Naive thymus-derived CD8-positive, alpha-beta T cell (primary cell): Measurements from ENCODE around the gene MTA3. TPM values are rescaled to one million over a fixed set of nuclear protein-coding genes. Genes with fewer than 3 reads are reported as not detected.
A peak's percentile ranks its signal among the peaks of the same experiment; 100 is the strongest.

ENCODE experiments used
- ATAC-seq, 2 donors: fragments of 150-1000 bp; cut with Tn5 transposase in 1 of 2; sonication (Bioruptor Pico), chemical (Tn5 transposase) in 1 of 2; 1 replicate in 1 of 2; 2 replicates in 1 of 2; pipeline ENCODE4 v1.10.0; 2021; ENCODE audit warnings: mild to moderate bottlenecking in 2 of 2, moderate library complexity in 2 of 2
- POLR2A ChIA-PET: fragments of 350-600 bp; sonication (Branson Sonifier 250); formaldehyde crosslinking; loops from one replicate; lab custom pipeline; 2021; ENCODE audit warnings: antibody characterized with exemption; lab: Charles Lee
- DNase-seq, 10 donors: peaks; one replicate each; pipeline versions ENCODE4 v3.0.0 to v3.0.0-alpha.2; 2020 to 2022
- H3K27ac Mint-ChIP-seq, 10 donors: one replicate each; pipeline ENCODE4 v1.8.0; 2020 to 2022; ENCODE audit warnings: mild to moderate bottlenecking in 10 of 10, mixed read lengths in 10 of 10, moderate library complexity in 4 of 10, inconsistent platforms in 1 of 10
- H3K27me3 Mint-ChIP-seq, 5 donors: one replicate each; pipeline ENCODE4 v1.8.0; 2021 to 2022; ENCODE audit warnings: mixed read lengths in 5 of 5
- H3K36me3 Mint-ChIP-seq, 3 donors: one replicate each; pipeline ENCODE4 v1.8.0; 2020 to 2022; ENCODE audit warnings: mixed read lengths in 3 of 3, mild to moderate bottlenecking in 2 of 3, inconsistent platforms in 1 of 3
- H3K4me1 Mint-ChIP-seq, 4 donors: one replicate each; pipeline ENCODE4 v1.8.0; 2021 to 2022; ENCODE audit warnings: mixed read lengths in 4 of 4
- H3K4me3 Mint-ChIP-seq, 10 donors: one replicate each; pipeline ENCODE4 v1.8.0; 2020 to 2022; ENCODE audit warnings: mild to moderate bottlenecking in 10 of 10, mixed read lengths in 10 of 10, moderate library complexity in 6 of 10, inconsistent platforms in 1 of 10
- H3K9me3 Mint-ChIP-seq, 9 donors: one replicate each; pipeline ENCODE4 v1.8.0; 2020 to 2022; ENCODE audit warnings: mixed read lengths in 9 of 9, mild to moderate bottlenecking in 3 of 9, inconsistent platforms in 1 of 9, moderate library complexity in 1 of 9
- polyA plus RNA-seq, 3 donors: library from polyadenylated mRNA; unstranded; fragments of 300-500 nt; fragmentation: Illumina TruSeq; gene quantifications; one replicate each; pipeline ENCODE4 v1.2.3, GENCODE V29; 2021
- total RNA-seq, 8 experiments: library from RNA in 2 of 8; stranded (reverse) in 2 of 8; gene quantifications; one replicate each; pipeline ENCODE4 v1.2.3 and lab custom pipeline; 2021 to 2026

The MTA3 gene
- total and polyA plus RNA-seq, 5 experiments from 2014 or later, result 17.1 to 40.4 (median 21.4) TPM

- H3K4me3 Mint-ChIP-seq, result no peak overlapping the region
- ATAC-seq (no peak), DNase-seq (no peak)
- peaks cover 0 to 54% (median 10%) of the 10 kb centered on the region in 3 donors for H3K36me3 Mint-ChIP-seq
- POLR2A ChIA-PET, result interaction anchor here (0.6 kb wide), 2 partner anchors 329 to 947 kb away, joined by 7 to 11 read pairs; no protein-coding TSS in a partner anchor
- H3K27me3 Mint-ChIP-seq, result no peaks in the 10 kb centered on the region
- peak overlapping the region in 3 of 10 donors; percentile 47 to 75 (median 65) for H3K27ac Mint-ChIP-seq
- H3K4me1 Mint-ChIP-seq, result peaks cover 6 to 19% (median 10%) of the 10 kb centered on the region in 4 donors
- no peaks in the 10 kb centered on the region for H3K9me3 Mint-ChIP-seq
Measured at GRCh38 chr2:42693013-42693615, 124.7 kb downstream of the MTA3 start.

DNA sequence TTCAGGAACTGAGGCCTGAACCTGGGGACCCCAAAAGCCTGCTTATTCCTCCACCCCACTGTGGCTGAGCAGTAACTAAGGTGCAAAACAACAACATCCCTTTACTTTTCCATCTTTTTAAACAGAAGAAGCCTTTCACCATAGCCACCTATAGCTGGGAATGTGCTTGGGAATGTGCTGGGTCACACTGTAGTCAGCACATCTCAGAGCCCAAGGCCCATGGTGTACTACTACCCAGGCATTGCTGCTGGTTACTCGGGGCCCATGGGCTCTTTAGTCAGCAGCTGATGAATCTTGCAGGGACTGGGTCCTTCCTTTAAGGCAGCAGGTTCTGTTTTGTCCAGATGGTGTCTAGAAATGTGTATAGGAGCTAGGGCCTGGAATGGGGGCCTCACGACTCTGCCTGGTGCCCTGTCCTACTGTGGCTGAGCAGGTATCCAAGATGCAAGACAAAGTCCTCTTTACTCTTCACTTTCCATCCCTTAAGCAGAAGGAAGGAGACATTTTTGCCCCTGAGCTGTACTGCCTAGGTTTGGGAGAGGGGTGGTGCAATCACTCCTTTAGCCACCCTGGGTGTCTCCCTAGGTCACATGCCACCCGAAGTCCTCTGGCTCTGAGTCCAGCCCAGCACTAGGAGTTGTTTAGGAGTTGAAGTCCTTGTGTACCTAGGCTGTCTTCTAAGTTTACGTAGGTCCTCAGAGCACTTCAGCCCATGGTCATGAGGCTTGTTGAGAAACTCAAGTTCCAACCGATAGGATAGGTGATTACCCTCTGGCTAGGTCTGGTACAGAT, 125.5 kb downstream of the MTA3 start:
- Mint-ChIP-seq H3K36me3 (peaks cover 0 to 49% (median 7%) of the 10 kb centered on the region in 3 donors), H3K4me3 (no peak overlapping the region), H3K4me1 (peaks cover 6 to 19% (median 10%) of the 10 kb centered on the region in 4 donors), H3K27me3 (no peaks in the 10 kb centered on the region), H3K27ac (peak overlapping the region in 1 of 10 donors; percentile 21), H3K9me3 (no peaks in the 10 kb centered on the region)
- DNase-seq, result no peak
- no peak for ATAC-seq
- POLR2A ChIA-PET, result interaction anchor here (0.6 kb wide), 2 partner anchors 330 to 946 kb away, joined by 7 to 11 read pairs; no protein-coding TSS in a partner anchor

- Mint-ChIP-seq H3K9me3 (no peaks in the 10 kb centered on the region), H3K27ac (peak overlapping the region in 1 of 10 donors; percentile 34), H3K4me3 (no peak overlapping the region), H3K36me3 (peaks cover 0 to 34% (median 8%) of the 10 kb centered on the region in 3 donors), H3K4me1 (peaks cover 6 to 11% (median 9%) of the 10 kb centered on the region in 4 donors), H3K27me3 (no peaks in the 10 kb centered on the region)
- ATAC-seq, result no peak
- DNase-seq, result no peak
- POLR2A ChIA-PET, result no interaction called here
Measured at GRCh38 chr2:42696987-42697386, 128.6 kb downstream of the MTA3 start.

DNA sequence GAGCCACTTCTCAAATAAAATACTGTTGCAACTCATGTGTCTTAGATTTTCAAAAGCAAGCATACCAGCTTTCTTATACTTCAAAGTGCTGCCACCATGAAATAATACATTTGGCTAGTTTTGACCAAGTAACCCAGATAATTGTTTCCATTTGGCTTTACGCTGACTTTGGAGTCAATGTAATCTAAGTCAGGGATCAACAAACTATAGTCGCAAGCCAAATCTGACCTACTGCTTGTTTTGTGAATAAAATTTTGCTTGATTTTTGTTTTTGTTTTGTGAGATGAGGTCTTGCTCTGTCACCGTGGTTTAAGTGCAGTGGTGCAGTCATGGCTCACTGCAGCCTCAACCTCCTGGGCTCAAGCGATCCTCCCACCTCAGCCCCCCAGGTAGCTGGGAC, 130.5 kb downstream of the MTA3 start:
- no peaks in the 10 kb centered on the region for H3K27me3 Mint-ChIP-seq

GRCh38 chr2:42706836-42707235, 138.4 kb downstream of the MTA3 start:
- peaks cover 0 to 1% (median 0%) of the 10 kb centered on the region in 4 donors for H3K4me1 Mint-ChIP-seq
- H3K4me3 Mint-ChIP-seq, result no peak overlapping the region
- H3K27me3 Mint-ChIP-seq, result no peaks in the 10 kb centered on the region
- ATAC-seq, result no peak
- DNase-seq, result no peak
- H3K27ac Mint-ChIP-seq, result peak overlapping the region in 1 of 10 donors; percentile 28
- peaks cover 3 to 58% (median 20%) of the 10 kb centered on the region in 3 donors for H3K36me3 Mint-ChIP-seq
- no peaks in the 10 kb centered on the region for H3K9me3 Mint-ChIP-seq
- POLR2A ChIA-PET, result no interaction called here

More for the DNA sequence above, 130.5 kb downstream of the MTA3 start:
- Mint-ChIP-seq H3K27ac (peak overlapping the region in 2 of 10 donors; percentile 7 to 71), H3K36me3 (peaks cover 3 to 38% (median 13%) of the 10 kb centered on the region in 3 donors), H3K9me3 (no peaks in the 10 kb centered on the region), H3K4me1 (peaks cover 0 to 2% (median 0%) of the 10 kb centered on the region in 4 donors), H3K4me3 (no peak overlapping the region)
- POLR2A ChIA-PET, result no interaction called here
- DNase-seq (no peak), ATAC-seq (no peak)

DNA sequence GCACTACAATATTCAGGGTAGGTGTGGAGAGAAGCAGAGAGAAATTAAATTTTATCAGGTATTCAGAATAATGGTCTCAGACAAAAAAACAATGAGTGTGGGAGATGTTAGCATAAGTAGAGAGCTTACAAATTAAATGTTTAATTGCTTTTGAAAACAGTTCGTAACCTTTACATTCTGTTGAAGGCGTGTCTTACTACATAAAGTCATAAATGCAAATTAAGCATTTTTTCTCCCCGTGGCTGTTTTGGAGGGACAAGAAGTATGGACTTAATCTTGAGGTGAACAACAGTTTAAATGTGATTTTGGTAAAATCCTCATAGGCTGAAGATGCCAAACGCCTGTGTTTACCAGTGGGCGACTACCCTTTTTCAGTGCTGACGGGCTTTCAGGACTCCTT, 139.7 kb downstream of the MTA3 start:
- Mint-ChIP-seq H3K9me3 (no peaks in the 10 kb centered on the region), H3K4me1 (peaks cover 0 to 1% (median 0%) of the 10 kb centered on the region in 4 donors), H3K27me3 (no peaks in the 10 kb centered on the region), H3K27ac (no peak overlapping the region), H3K36me3 (peaks cover 0 to 53% (median 17%) of the 10 kb centered on the region in 3 donors), H3K4me3 (no peak overlapping the region)
- ATAC-seq (no peak), DNase-seq (no peak)
- POLR2A ChIA-PET, result no interaction called here

- no peak overlapping the region for H3K4me3 Mint-ChIP-seq
- peaks cover 0 to 1% (median 0%) of the 10 kb centered on the region in 4 donors for H3K4me1 Mint-ChIP-seq
- peaks cover 0 to 31% (median 8%) of the 10 kb centered on the region in 3 donors for H3K36me3 Mint-ChIP-seq
- POLR2A ChIA-PET, result no interaction called here
- no peaks in the 10 kb centered on the region for H3K9me3 Mint-ChIP-seq
- H3K27me3 Mint-ChIP-seq, result no peaks in the 10 kb centered on the region
- H3K27ac Mint-ChIP-seq, result no peak overlapping the region
- DNase-seq (no peak), ATAC-seq (no peak)
Measured at GRCh38 chr2:42711896-42712295, 143.5 kb downstream of the MTA3 start.

DNA sequence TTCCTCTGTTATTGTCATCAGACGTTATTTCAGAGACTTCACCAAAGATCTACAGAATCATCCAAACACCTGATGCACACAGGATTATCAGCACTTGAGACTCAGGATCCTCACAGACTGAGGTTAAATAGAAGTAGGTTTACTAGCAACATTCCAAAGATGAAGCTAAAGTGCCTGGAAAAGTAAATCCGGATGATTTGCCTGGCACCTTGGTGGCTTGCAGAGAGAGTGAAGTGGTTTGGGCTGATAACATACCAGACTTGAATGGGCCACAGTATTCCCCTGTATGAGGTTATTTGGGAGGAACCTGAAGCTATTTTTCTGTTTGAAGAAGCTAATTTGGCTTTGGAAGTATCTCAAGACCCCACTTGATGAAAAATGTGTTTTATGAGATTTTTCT, 144.5 kb downstream of the MTA3 start:
- H3K4me3 Mint-ChIP-seq, result no peak overlapping the region
- no peak for ATAC-seq
- no peaks in the 10 kb centered on the region for H3K9me3 Mint-ChIP-seq
- peaks cover 0 to 1% (median 0%) of the 10 kb centered on the region in 4 donors for H3K4me1 Mint-ChIP-seq
- H3K27ac Mint-ChIP-seq, result no peak overlapping the region
- POLR2A ChIA-PET, result interaction anchor here (0.6 kb wide), 1 partner anchor 233 kb away, joined by 6 read pairs; no protein-coding TSS in a partner anchor
- H3K36me3 Mint-ChIP-seq, result peaks cover 0 to 25% (median 6%) of the 10 kb centered on the region in 3 donors
- no peak for DNase-seq
- H3K27me3 Mint-ChIP-seq, result no peaks in the 10 kb centered on the region

- Mint-ChIP-seq H3K4me1 (peaks cover 0 to 1% (median 0%) of the 10 kb centered on the region in 4 donors), H3K27ac (no peak overlapping the region), H3K27me3 (no peaks in the 10 kb centered on the region), H3K4me3 (no peak overlapping the region), H3K36me3 (peaks cover 0 to 17% (median 8%) of the 10 kb centered on the region in 3 donors), H3K9me3 (no peaks in the 10 kb centered on the region)
- ATAC-seq (no peak), DNase-seq (no peak)
- POLR2A ChIA-PET, result no interaction called here
Measured at GRCh38 chr2:42713920-42714319, 145.5 kb downstream of the MTA3 start.

- Mint-ChIP-seq H3K4me3 (no peak overlapping the region), H3K36me3 (peaks cover 0 to 11% (median 6%) of the 10 kb centered on the region in 3 donors), H3K9me3 (no peaks in the 10 kb centered on the region), H3K27ac (no peak overlapping the region), H3K4me1 (peaks cover 0 to 1% (median 0%) of the 10 kb centered on the region in 4 donors), H3K27me3 (no peaks in the 10 kb centered on the region)
- DNase-seq (no peak), ATAC-seq (no peak)
- POLR2A ChIA-PET, result no interaction called here
Measured at GRCh38 chr2:42714686-42715085, 146.3 kb downstream of the MTA3 start.

GRCh38 chr2:42721898-42722297, 153.5 kb downstream of the MTA3 start:
- DNase-seq (no peak), ATAC-seq (no peak)
- H3K9me3 Mint-ChIP-seq, result no peaks in the 10 kb centered on the region
- POLR2A ChIA-PET, result interaction anchor here (0.7 kb wide), 1 partner anchor 36 kb away, joined by 3 read pairs; no protein-coding TSS in a partner anchor
- H3K27me3 Mint-ChIP-seq, result no peaks in the 10 kb centered on the region
- no peaks in the 10 kb centered on the region for H3K4me1 Mint-ChIP-seq
- peaks cover 0 to 41% (median 25%) of the 10 kb centered on the region in 3 donors for H3K36me3 Mint-ChIP-seq
- no peak overlapping the region for H3K4me3 Mint-ChIP-seq
- H3K27ac Mint-ChIP-seq, result no peak overlapping the region

GRCh38 chr2:42722320-42723190, 154.1 kb downstream of the MTA3 start:
- ATAC-seq (no peak), DNase-seq (no peak)
- Mint-ChIP-seq H3K4me1 (peaks cover 0 to 2% (median 0%) of the 10 kb centered on the region in 4 donors), H3K36me3 (peaks cover 0 to 47% (median 27%) of the 10 kb centered on the region in 3 donors), H3K4me3 (no peak overlapping the region), H3K27ac (no peak overlapping the region), H3K9me3 (no peaks in the 10 kb centered on the region), H3K27me3 (no peaks in the 10 kb centered on the region)
- POLR2A ChIA-PET, result no interaction called here
